ENCODE measurements around the gene LRRC8E. TPM values are rescaled to one million over a fixed set of nuclear protein-coding genes. Genes with fewer than 3 reads are reported as not detected.

LRRC8E gene
- total RNA-seq = under 0.01 and 0.65 TPM in 2 replicates

DNA sequence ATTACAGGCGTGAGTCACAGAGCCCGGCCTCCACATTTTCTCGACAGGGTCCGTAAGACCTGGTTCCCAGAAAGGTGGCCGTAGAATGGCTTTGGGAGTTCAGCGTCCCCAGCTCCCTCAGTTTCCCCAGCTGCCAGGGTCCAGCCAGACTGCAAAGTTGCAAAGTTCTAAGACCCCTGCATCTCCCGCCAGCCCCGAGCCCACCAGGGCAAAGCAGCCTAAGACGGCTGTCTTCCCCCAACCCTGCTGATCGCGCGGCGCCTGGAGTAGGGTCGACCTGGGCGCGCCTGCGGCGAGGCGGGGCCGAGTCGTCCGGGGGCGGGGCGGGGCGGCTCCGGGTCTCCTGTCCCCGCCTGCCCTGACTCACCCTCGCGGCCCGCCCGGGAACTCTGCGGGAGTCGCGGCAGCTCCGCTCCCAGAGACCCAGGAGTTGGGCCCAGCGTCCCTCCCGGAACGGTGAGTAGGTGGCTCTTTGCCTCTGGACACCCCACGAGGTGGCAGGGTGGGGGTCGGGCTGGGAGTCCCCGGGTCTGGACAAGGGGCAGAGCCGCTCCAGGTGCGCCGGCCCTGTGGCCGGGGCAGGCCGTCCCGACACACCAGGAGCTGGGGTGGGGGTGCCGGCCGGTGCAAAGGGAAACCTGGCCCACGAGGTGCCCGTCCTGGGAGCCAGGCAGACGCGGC, at the start of gene LRRC8E:
TSS of gene LRRC8E (plus strand) at position 366 of the 681 bp plus-strand sequence. CDS start 7,094 bp downstream, outside the sequence.
- peak; percentile 35 to 41 for DNase-seq (ENCODE audit: low read depth in 2 of 2)

DNA sequence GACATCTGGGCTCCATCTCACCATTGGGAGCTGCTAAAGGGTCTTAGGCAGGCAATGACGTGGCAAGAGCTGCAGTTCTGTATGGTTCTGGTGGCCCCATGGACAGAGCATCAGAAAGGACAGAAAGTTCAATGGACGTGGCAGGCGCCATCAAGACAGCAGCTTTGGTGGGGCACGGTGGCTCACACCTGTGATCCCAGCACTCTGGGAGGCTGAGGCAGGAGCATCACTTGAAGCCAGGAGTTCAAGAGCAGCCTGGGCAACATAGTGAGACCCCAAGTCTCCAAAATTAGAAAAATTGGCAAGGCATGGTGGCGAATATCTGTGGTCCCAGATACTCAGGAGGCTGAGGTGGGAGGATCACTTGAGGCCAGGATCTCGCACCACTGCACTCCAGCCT, 48.8 kb upstream of the LRRC8E start:
- no peak for DNase-seq (ENCODE audit: low read depth in 2 of 2)

DNA sequence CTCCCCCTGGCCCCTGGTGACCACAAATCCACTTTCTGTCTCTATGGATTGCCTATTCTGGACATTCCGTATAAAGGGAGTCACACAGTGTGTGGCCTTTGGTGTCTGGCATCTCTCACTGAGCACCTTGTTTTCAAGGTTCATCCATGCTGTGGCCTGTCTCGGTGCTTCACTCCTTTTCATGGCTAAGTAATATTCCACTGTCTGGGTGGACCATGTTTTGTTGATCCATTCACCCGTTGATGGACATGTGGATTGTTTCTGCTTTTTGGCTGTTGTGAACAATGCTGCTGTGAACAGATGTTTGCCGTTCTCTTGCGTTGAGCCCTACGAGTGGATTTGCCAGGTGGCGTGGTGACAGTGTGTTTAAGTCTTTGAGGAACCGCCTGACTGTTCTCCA, 47.7 kb upstream of the LRRC8E start:
- no peak for DNase-seq (ENCODE audit: low read depth in 2 of 2)

DNA sequence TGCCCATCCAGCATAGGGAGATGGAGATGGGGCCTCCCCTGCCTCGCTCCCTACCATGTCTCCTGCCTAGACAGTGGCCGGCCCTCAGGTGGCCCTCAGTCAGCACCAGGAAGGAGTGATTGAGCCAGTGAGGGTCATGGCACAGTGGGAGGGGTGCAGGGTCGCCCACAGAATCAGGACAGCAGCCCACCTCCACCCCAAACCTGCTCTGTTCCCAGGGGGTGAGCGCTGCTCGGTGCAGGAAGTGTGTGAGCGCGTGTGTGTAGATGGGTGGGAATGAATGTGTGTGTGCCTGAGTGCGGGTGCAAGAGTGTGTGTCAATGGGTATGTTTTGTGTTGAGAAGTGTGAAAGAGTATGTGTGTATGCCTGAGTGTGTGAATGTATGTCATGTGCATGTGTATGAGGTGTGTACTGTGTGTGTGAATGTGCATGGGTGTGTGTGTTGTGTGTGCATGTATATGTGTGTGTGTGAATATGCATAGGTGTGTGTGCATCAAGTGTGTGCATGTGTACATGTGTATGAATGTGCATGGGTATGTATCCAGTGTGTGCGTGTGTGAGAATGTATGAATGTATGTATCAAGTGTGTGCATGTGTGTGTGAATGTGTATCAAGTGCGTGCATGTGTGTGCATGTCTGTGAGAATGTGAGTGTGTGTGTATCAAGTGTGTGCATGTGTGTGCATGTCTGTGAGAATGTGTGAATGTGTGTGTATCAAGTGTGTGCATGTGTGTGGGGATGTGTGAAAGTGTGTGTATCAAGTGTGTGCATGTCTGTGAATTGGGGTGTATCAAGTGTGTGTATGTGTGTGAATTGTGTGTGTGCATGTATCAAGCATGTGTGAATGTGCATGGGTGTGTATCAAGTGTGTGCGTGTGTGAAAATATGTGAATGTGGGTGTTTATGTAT, 46.3 kb upstream of the LRRC8E start:
- no peak for DNase-seq (ENCODE audit: low read depth in 2 of 2)

DNA sequence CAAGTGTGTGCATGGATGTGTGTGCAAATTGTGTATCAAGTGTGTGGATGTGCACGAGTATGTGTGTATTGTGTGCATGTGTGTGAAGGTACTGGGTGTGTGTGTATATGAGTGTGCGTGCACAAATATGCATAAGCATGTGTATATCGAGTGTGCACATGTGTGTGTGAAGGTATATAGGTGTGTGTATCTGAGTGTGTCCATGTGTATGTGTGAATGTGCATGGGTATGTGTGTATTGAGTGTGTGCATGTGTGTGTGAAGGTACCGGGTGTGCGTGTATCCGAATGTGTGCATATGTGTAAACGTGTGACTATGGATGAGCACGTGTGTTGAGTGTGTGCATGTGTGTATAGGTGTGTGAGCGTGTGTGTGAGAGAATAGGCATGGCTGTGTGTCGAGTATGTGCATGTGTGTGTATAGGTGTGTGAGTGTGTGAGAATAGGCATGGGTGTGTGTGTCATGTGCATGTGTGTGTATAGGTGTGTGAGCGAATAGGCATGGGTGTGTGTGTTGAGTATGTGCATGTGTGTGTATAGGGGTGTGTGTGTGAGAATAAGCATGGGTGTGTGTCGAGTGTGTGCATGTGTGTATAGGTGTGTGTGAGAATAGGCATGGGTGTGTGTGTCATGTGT, 45.5 kb upstream of the LRRC8E start:
- no peak for DNase-seq (ENCODE audit: low read depth in 2 of 2)

DNA sequence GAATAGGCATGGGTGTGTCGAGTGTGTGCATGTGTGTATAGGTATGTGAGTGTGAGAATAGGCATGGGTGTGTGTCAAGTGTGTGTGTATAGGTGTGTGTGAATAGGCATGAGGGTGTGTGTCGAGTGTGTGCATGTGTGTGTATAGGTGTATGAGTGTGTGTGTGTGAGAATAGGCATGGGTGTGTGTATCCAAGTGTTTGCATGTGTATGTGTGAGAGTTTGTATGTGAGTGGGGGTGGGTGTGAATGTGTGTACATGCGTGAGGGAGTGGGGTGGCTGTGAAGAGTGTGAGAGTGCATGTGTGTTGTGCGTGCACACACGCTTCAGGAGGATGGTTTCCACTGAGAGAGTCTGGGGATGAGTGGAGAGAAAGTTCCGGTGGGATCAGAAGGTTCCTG, 44.8 kb upstream of the LRRC8E start:
- DNase-seq (ENCODE audit: low read depth in 2 of 2) = no peak

DNA sequence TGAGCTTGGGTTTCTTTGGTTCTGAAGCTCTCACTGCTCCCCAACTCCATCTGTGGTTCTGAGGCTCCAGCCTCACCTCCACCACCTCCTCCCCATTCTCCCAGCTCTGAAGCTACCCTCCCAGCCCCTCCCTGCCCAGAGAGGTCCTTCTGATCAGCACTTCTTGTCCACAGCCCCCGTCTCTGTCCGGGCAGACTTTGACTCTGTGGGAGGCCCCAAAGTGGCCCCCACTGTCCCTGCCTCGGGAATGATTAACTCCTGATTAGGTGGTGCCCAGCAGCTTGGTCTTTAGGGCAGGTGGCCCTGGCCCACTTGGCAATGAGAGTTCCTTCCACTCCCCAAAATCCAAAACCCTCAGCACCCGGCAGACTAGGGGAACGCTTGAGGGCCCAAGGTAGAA, 43.9 kb upstream of the LRRC8E start:
- DNase-seq (ENCODE audit: low read depth in 2 of 2) = no peak

DNA sequence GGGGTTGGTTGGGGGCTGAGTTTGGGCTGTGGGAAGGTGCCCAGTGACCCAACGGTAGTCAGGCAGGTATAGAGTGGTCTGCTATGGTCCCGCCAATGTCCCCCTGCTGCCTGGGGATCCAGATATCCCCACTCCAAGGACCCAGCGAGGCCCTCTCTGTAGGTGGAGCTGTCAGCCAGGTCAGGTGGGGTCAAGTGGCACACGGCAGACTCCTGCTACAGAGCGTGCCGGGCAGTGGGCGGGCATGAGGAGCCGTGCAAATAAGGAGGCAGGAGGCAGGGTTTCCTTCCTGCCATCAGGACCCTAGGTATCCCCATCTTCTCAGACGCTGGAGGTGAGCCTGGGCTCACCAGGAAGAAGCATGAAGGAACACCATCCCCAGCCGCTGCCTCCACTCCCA, 43.4 kb upstream of the LRRC8E start:
- no peak for DNase-seq (ENCODE audit: low read depth in 2 of 2)

DNA sequence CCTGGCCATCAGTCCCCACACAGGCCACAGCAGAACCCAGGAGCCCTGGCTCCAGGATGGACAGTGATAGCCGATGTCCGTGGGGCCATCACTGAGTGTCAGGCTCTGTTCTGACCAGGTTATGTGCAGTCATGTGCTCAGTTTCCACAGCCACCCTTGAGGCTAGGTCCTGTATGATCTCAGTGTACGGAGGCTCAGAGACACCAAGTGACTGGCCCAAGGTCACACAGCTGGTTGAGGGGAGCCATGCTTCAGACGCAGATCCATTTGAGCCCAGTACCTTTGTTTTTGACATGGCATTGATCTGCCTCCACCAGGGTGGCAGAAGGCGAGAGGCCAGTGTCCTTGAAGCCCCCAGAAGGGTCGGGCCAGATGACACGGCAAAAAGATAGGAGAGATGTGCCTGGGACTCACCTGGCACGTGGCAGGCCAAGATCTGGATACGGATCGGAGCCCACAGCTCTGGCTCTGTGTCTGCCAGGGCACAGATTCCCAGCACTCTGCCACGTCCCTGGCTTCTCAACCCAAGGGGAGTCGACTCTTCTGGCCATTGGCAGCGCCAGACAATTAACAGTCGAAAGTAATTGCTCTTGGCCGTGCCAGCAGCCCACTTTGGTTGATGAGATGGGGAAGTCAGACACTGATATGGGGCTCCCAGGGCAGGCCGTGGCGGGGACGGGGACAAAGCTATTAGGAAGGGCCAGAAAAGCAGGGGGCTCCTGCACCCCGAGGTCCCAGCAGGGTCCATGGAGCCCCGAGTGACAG, 42.7 kb upstream of the LRRC8E start:
- no peak for DNase-seq (ENCODE audit: low read depth in 2 of 2)

DNA sequence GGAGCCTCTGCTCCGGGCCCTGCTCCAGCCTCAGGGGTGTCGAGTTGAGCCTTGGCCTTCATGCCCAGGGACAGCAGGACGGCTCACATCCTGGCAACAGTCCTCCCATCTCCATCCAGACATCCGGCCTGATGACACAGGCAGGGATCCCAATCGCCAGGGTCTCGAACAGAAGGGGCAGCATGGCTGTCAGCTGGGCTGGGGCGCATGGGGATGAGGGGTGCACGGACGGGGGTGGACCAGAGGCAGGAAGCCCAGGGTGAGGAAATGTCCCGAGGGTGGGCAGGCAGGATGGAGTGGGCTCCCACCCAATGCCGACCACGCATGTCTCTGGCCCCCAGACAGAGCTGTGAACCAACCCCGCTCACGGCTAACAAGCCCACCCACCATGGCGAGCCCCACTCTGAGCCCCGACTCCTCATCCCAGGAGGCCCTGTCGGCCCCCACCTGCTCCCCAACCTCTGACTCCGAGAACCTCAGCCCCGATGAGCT, 42.1 kb upstream of the LRRC8E start:
- no peak for DNase-seq (ENCODE audit: low read depth in 2 of 2)

DNA sequence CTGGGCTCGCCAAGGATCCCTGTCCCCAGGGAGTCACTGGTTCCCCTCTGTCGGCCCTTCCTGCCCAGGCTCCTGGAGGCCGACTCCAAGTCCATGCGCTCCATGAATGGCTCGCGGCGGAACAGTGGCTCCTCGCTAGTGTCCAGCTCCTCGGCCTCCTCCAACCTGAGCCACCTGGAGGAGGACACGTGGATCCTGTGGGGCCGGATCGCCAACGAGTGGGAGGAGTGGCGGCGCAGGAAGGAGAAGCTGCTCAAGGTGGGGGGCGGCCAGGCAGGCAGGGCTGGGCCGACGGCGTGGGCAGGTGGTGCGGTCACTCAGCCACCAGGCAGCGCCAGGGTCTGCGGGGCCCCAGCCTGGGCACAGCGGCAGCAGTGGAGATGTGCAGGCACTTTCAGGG, 40.6 kb upstream of the LRRC8E start:
- no peak for DNase-seq (ENCODE audit: low read depth in 2 of 2)

DNA sequence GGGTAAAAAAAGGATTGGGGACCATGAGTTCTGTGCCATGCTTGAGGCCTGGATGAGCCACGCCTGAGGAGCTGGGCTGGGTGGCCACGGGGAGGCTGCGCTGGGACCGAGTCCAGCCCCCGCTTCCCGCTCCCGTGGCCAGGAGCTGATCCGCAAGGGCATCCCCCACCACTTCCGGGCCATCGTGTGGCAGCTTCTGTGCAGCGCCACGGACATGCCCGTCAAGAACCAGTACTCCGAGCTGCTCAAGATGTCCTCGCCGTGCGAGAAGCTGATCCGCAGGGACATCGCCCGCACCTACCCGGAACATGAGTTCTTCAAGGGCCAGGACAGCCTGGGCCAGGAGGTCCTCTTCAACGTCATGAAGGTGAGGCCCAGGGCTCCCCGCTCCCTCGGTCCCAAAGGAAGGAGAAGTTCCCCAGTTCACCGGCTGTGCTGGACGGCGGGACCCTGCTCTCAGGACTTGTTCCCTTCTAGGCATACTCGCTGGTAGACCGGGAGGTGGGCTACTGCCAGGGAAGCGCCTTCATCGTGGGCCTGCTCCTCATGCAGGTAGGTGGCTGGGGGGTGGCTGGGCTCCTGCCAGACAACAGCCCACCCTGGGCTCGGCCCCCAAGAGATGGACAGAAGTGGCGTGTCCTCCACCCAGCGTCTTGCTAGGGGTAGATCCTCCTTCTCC, 39.4 kb upstream of the LRRC8E start:
- no peak for DNase-seq (ENCODE audit: low read depth in 2 of 2)

DNA sequence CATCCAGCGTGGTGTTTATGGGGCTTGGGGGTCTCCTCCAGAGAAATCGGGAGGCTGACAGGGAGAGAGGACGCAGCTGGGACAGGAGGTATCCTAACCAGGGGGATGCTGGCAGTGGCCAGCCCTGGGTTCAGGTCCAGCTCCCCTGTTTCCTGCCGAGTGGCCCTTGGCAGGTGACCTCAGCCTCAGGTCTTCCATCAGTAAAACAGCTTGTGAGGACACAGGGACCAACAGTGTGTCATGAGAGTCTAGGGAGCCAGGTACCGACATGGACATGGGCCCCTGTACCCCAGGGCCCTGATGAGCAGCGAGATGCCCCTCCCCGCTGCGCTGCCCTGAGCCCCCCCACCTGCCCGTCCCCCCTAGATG, 38.7 kb upstream of the LRRC8E start:
- DNase-seq (ENCODE audit: low read depth in 2 of 2) = no peak

DNA sequence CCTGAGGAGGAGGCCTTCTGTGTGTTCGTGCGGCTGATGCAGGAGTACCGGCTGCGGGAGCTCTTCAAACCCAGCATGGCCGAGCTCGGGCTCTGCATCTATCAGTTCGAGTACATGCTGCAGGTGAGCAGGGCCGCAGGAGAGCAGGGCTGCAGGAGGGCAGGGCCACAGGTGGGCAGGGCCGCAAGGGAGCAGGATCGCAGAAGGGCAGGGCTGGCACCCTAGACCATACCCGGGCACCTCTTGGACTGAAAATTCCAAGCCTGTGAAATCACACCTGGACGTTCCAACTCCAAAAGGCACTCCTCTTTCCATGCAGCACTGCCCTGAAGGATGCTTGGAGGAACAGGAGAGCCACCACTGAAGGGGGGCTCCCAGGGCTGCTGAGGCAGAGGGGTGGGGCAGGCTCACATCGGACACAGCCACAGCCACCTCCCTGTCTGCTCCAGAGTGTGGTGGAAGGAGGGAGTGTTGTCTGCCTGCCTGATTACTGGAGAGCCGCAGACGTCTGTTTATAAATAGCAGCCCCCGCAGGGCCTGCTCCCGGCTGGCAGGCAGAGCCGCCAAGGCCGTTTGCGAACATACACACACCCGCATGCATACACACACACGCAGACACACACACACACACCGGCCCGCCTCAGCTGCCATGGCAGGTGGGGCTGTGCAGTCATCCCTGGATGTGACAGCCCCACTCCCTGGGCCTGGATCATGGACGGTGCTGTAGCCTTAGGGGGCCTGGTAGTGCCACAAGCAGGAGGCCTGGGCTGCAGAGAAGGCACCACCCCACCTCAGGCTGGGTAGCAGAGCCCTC, 38.1 kb upstream of the LRRC8E start:
- no peak for DNase-seq (ENCODE audit: low read depth in 2 of 2)

DNA sequence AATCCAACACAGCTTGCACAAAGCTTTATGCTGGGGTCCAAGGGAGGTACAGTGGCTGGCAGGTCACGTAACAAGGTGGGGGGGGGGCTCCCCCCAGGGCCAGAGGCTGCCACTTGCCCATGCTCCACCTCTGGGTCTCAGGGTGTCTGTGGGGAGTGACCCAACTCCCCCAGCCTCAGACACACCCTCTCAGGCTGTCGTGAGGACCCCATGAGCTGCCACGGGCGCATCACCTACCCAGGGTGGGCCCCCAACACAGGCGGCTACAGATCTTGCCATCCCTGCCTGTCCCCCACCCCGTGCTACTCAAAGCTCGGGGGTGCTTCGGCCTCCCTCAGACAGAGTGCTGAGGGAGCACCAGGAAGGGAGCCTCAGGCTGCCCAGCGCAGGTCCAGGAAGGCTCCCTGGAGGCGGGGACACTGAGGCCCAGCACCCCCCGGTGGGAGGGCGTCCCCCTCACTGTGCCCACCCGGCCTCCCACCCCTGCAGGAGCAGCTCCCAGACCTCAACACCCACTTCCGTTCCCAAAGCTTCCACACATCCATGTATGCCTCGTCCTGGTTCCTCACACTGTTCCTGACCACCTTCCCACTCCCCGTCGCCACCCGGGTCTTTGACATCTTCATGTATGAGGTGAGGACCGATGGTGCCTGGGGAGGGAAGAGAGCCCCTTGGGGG, 37.2 kb upstream of the LRRC8E start:
- DNase-seq (ENCODE audit: low read depth in 2 of 2) = no peak

DNA sequence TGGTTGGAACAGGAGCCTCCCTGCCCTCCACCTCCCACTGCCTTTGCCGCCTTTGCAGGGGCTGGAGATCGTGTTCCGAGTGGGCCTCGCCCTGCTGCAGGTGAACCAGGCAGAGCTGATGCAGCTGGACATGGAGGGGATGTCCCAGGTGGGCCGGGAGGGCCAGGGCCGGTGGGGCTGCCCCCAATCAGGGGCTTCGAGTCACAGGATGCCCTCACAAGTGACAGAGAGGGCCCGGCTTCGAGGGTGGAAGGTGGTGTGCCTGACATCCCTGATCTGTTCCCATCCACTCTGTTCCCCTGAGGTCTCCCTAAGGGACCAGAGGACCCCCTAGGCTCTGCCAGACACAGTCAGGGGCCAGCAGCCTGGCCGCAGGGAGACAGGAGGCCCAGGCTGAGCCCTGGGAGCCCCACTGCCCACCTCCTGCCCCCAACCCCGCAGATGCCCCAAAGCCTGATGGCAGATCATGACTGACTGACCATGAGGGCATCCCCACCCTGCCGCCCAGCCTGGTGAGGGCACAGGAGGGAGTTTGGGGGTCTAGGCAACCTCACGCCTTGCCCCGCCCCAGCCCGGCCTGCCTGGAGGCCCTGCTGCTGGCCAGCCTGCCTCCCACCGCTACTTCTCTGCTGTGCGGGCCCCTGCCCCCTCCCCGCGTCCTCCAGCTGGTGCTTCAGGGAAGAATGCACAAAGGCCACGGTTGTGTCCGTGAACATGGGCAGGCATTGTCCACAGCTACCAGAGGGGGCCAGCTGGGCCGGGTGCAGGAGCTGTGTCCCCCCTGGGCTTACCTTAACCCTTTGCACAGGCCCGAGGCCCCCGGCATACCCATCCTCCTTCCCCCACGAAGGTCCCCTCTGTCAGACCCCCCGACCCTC, 36.4 kb upstream of the LRRC8E start:
- DNase-seq (ENCODE audit: low read depth in 2 of 2) = no peak

DNA sequence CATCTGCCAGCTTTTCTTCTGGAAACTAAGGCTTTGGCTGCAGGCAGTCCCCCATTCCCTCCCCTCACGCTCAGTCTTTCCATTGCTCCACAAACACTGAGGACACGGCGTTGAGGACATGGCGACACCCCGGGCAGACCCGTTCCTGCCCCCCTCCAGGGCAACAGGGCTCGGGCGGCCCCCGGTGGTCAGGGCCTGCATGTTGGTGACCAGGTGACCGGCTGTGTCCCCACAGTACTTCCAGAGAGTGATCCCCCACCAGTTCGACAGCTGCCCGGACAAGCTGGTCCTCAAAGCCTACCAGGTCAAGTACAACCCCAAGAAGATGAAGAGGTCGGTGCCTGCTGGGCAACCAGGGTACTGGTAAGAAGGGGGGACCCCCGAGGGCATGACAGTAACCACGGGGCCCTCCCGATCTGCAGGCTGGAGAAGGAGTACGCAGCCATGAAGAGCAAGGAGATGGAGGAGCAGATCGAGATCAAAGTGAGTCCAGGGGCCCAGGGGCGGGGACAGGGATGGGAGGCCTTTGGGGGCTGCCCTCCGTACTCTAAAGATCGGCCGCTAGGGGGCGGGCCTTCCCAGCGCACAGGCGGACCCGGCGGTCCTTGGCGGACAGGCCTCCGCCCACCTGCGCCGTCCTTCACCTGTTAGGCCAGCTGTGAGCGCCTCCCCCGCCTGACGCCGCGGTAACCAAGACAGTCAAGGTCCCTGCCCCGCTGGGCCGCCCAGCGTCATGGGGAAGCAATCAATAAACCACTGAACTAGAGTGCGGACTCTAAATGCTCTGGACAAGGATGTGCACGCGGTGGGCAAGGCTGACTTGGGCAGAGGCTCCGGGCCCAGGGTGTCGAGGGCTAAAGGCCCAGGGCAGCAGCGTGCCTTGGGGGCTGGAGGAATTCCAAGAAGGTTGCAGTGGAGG, 35.2 kb upstream of the LRRC8E start:
- DNase-seq (ENCODE audit: low read depth in 2 of 2) = peak; percentile 61 to 76

DNA sequence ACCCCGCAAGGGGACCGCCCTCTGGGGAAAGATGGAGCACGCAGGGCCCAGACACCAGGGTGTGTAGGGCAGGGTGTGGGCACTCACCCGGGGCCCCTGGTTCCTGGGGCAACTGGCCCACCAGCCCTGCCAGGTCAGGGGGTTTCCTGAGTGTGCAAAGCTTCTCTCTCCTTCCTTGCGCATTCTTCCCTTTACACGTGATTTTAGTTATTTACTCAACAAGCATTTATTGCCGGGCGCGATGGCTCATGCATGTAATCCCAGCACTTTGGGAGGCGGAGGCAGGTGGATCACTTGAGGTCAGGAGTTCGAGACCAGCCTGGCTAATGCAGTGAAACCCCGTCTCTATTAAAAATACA, 34.6 kb upstream of the LRRC8E start:
- no peak for DNase-seq (ENCODE audit: low read depth in 2 of 2)

Data from lung microvascular endothelial cell (primary cell).